Liver (tissue), 9 donors: ENCODE results near the gene KIAA1586. TPM values are rescaled to one million over a fixed set of nuclear protein-coding genes. Genes with fewer than 3 reads are reported as not detected.
"Not testable (repeated sequence)": the region's sequence is repeated elsewhere in the genome, so short reads cannot be mapped to it uniquely, and the experiment has no call there.

ENCODE experiments used
- DNase-seq: peaks from one replicate; pipeline ENCODE4 v3.0.0-alpha.2; 2017; ENCODE audit warnings: low spot score
- H3K27ac ChIP-seq, 2 donors: one replicate each; pipeline ENCODE4 v1.7.0; 2013; ENCODE audit warnings: inconsistent platforms in 2 of 2, low read length in 2 of 2, control low read depth in 1 of 2, low read depth in 1 of 2, mild to moderate bottlenecking in 1 of 2
- H3K27me3 ChIP-seq, 4 donors: one replicate each; pipeline versions ENCODE4 v1.6.1 to v1.7.0; 2013; ENCODE audit warnings: low read length in 3 of 4, inconsistent platforms in 1 of 4, mild to moderate bottlenecking in 1 of 4, moderate library complexity in 1 of 4; ENCODE audit not compliant: control insufficient read depth in 4 of 4, insufficient read depth in 4 of 4
- H3K36me3 ChIP-seq, 4 donors: one replicate each; pipeline versions ENCODE4 v1.6.1 to v1.7.0; 2013; ENCODE audit warnings: low read length in 3 of 4, mild to moderate bottlenecking in 3 of 4, low read depth in 1 of 4, moderate library complexity in 1 of 4; ENCODE audit not compliant: control insufficient read depth in 4 of 4, insufficient read depth in 3 of 4
- H3K4me1 ChIP-seq, 4 donors: one replicate each; pipeline versions ENCODE4 v1.6.1 to v1.7.0; 2013; ENCODE audit warnings: low read length in 3 of 4, mild to moderate bottlenecking in 3 of 4, moderate library complexity in 1 of 4; ENCODE audit not compliant: control insufficient read depth in 4 of 4, insufficient read depth in 4 of 4
- H3K4me3 ChIP-seq, 3 donors: one replicate each; pipeline versions ENCODE4 v1.6.1 to v1.7.0; 2013; ENCODE audit warnings: low read length in 3 of 3, control low read depth in 1 of 3, low read depth in 1 of 3, mild to moderate bottlenecking in 1 of 3
- H3K9ac ChIP-seq, 2 donors: one replicate each; pipeline ENCODE4 v1.7.0; 2013; ENCODE audit warnings: low read length in 2 of 2, mild to moderate bottlenecking in 2 of 2, moderate library complexity in 2 of 2, control low read depth in 1 of 2, low read depth in 1 of 2
- H3K9me3 ChIP-seq, 4 donors: one replicate each; pipeline versions ENCODE4 v1.6.1 to v1.7.0; 2013; ENCODE audit warnings: low read length in 3 of 4; ENCODE audit not compliant: control insufficient read depth in 4 of 4
- ATF3 ChIP-seq: IDR thresholded peaks from 2 replicates; pipeline ENCODE4 v1.6.1; 2016; ENCODE audit warnings: antibody characterized with exemption
- CTCF ChIP-seq: fragments of 150-350 bp; IDR thresholded peaks from 2 replicates; pipeline ENCODE4 v1.5.1; 2017; ENCODE audit warnings: improper control_type of control experiment, low read depth, low read length; ENCODE audit not compliant: missing input control
- EGR1 ChIP-seq, 2 donors: IDR thresholded peaks; 2 replicates each; pipeline ENCODE4 v1.6.1; 2016 to 2018; ENCODE audit warnings: antibody characterized with exemption in 2 of 2, low read depth in 2 of 2
- FOXA1 ChIP-seq: IDR thresholded peaks from 2 replicates; pipeline ENCODE4 v1.6.1; 2016; ENCODE audit warnings: antibody characterized with exemption
- FOXA2 ChIP-seq: IDR thresholded peaks from 2 replicates; pipeline ENCODE4 v1.6.1; 2016; ENCODE audit warnings: antibody characterized with exemption
- GABPA ChIP-seq, 2 donors: IDR thresholded peaks in 1 of 2; conservative IDR thresholded peaks in 1 of 2; 2 replicates each; pipeline ENCODE4 v1.6.1; 2016; ENCODE audit warnings: antibody characterized with exemption in 2 of 2, mild to moderate bottlenecking in 1 of 2, moderate library complexity in 1 of 2
- HNF4G ChIP-seq: IDR thresholded peaks from 2 replicates; pipeline ENCODE4 v1.6.1; 2016; ENCODE audit warnings: antibody characterized with exemption
- JUND ChIP-seq, 2 donors: IDR thresholded peaks; 2 replicates each; pipeline ENCODE4 v1.6.1; 2016; ENCODE audit warnings: antibody characterized with exemption in 2 of 2
- NR2F2 ChIP-seq: IDR thresholded peaks from 2 replicates; pipeline ENCODE4 v1.6.1; 2016; ENCODE audit warnings: antibody characterized with exemption
- RAD21 ChIP-seq, 2 donors: IDR thresholded peaks; 2 replicates each; pipeline ENCODE4 v1.6.1; 2016; ENCODE audit warnings: antibody characterized with exemption in 2 of 2, mild to moderate bottlenecking in 2 of 2
- TAF1 ChIP-seq: conservative IDR thresholded peaks from 2 replicates; pipeline ENCODE4 v1.6.1; 2016; ENCODE audit warnings: antibody characterized with exemption, mild to moderate bottlenecking
- YY1 ChIP-seq: IDR thresholded peaks from 2 replicates; pipeline ENCODE4 v1.6.1; 2016; ENCODE audit warnings: antibody characterized with exemption, mild to moderate bottlenecking
- WGBS: extraction: QIAGEN DNeasy Blood & Tissue Kit; methylation state at CpG from one replicate; pipeline ENCODE4 v1.1.7; 2013; 5-methylcytosine and 5-hydroxymethylcytosine counted together
- polyA plus RNA-seq, 2 donors: library from polyadenylated mRNA; stranded (reverse) in 1 of 2; unstranded in 1 of 2; fragments of 200-250 nt in 1 of 2; fragments of >200 nt in 1 of 2; fragmentation: Nextera tagmentation in 1 of 2; extraction: Ambion mirVana in 1 of 2; gene quantifications; one replicate each; pipeline versions ENCODE4 v1.2.1 to v1.2.3, GENCODE V29; 2013 to 2015
- total RNA-seq, 2 donors: library from RNA; depleted of rRNA; stranded (reverse); fragments of >200 nt; gene quantifications; one replicate each; pipeline ENCODE4 v1.2.3, GENCODE V29; 2014
- TF ChIP-seq, protein P1 (sequence below): IDR thresholded peaks from 2 replicates; pipeline ENCODE4 v1.6.1; 2016; ENCODE audit warnings: antibody characterized with exemption, mild to moderate bottlenecking
- TF ChIP-seq, protein P2 (sequence below): IDR thresholded peaks from 2 replicates; pipeline ENCODE4 v1.6.1; 2016; ENCODE audit warnings: antibody characterized with exemption
- donor health status: healthy.
- donor health status: healthy.
- donor health status: healthy.
- donor health status: healthy.
- donor health status: healthy.

The KIAA1586 gene
- total and polyA plus RNA-seq, 4 donors: 2.1 to 25.0 (median 5.5) TPM

GRCh38 chr6:56999049-56999448, 47.4 kb upstream of the KIAA1586 start (continued):
- TF ChIP-seq, protein P1, sequence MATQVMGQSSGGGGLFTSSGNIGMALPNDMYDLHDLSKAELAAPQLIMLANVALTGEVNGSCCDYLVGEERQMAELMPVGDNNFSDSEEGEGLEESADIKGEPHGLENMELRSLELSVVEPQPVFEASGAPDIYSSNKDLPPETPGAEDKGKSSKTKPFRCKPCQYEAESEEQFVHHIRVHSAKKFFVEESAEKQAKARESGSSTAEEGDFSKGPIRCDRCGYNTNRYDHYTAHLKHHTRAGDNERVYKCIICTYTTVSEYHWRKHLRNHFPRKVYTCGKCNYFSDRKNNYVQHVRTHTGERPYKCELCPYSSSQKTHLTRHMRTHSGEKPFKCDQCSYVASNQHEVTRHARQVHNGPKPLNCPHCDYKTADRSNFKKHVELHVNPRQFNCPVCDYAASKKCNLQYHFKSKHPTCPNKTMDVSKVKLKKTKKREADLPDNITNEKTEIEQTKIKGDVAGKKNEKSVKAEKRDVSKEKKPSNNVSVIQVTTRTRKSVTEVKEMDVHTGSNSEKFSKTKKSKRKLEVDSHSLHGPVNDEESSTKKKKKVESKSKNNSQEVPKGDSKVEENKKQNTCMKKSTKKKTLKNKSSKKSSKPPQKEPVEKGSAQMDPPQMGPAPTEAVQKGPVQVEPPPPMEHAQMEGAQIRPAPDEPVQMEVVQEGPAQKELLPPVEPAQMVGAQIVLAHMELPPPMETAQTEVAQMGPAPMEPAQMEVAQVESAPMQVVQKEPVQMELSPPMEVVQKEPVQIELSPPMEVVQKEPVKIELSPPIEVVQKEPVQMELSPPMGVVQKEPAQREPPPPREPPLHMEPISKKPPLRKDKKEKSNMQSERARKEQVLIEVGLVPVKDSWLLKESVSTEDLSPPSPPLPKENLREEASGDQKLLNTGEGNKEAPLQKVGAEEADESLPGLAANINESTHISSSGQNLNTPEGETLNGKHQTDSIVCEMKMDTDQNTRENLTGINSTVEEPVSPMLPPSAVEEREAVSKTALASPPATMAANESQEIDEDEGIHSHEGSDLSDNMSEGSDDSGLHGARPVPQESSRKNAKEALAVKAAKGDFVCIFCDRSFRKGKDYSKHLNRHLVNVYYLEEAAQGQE: no peak
- TF ChIP-seq FOXA1: no peak

DNA sequence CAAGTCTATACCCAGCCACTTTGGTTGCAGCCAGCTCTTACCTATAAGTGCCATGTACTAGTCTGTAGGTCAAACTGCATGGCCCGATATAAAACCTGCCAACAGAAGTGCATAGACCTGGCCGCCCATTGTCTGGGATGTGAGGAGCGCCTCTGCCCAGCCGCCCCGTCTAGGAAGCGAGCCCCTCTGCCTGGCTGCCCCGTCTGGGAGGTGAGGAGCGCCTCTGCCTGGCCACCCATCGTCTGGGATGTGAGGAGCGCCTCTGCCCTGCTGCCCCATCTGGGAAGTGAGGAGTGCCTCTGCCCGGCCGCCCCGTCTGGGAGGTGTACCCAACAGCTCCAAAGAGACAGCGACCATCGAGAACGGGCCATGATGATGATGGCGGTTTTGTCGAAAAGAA, 46.7 kb upstream of the KIAA1586 start:
- 95% methylated on average over 18 of the region's 18 CpGs for WGBS
- H3K27ac ChIP-seq, H3K9me3 ChIP-seq, H3K4me3 ChIP-seq, H3K27me3 ChIP-seq, H3K36me3 ChIP-seq, H3K4me1 ChIP-seq, DNase-seq, H3K9ac ChIP-seq: not testable (repeated sequence)

GRCh38 chr6:57002197-57002596, 44.3 kb upstream of the KIAA1586 start:
- no peaks in the 10 kb centered on the region for H3K36me3 ChIP-seq
- no peak for TF ChIP-seq FOXA1
- no peak for TF ChIP-seq ATF3
- TF ChIP-seq FOXA2: no peak
- TF ChIP-seq CTCF: no peak
- no peak for TF ChIP-seq RAD21 (IDR thresholded peaks at IDR 0.05)
- no peak for TF ChIP-seq EGR1 (IDR thresholded peaks at IDR 0.05; ENCODE audit: low read depth in 2 of 2)
- TF ChIP-seq YY1: no peak
- no peak for TF ChIP-seq GABPA (IDR thresholded peaks at IDR 0.05 in 1 of 2, conservative IDR thresholded peaks at IDR 0.05 in 1 of 2)
- TF ChIP-seq, protein P2, sequence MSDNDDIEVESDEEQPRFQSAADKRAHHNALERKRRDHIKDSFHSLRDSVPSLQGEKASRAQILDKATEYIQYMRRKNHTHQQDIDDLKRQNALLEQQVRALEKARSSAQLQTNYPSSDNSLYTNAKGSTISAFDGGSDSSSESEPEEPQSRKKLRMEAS: no peak
- TF ChIP-seq JUND (IDR thresholded peaks at IDR 0.05): no peak
- no peaks in the 10 kb centered on the region for H3K4me1 ChIP-seq
- no peak overlapping the region for H3K4me3 ChIP-seq
- H3K9me3 ChIP-seq: peaks cover 0 to 4% (median under 1%) of the 10 kb centered on the region in 4 donors
- no peak overlapping the region for H3K27ac ChIP-seq
- H3K27me3 ChIP-seq: peaks cover 0 to 2% (median 1%) of the 10 kb centered on the region in 4 donors
- no peak overlapping the region for H3K9ac ChIP-seq
- DNase-seq: no peak

DNA sequence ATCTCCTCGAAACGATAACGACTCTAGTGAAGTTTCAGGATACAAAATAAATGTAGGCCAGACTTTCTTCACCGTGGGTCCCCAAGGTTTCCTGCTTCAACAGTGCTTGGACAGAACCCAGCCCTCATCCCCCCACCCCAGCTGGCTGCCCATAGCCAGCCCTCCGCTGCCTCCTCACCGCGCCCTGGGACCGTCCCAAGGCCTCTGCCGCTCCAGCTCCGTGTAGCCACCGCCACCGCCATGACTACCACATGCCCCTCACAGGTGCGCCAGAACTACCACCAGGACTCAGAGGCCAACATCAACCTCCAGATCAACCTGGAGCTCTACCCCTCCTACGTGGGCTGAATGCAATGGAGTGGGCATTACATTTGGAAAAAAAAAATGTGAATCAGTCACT, 42.2 kb upstream of the KIAA1586 start:
- Histone ChIP-seq H3K36me3 (no peaks in the 10 kb centered on the region), H3K4me1 (no peaks in the 10 kb centered on the region), H3K27ac (no peak overlapping the region), H3K9ac (no peak overlapping the region), H3K27me3 (peaks cover 0 to 2% (median 1%) of the 10 kb centered on the region in 4 donors), H3K4me3 (no peak overlapping the region), H3K9me3 (peaks cover 0 to 3% (median 0%) of the 10 kb centered on the region in 4 donors)
- DNase-seq: no peak
- TF ChIP-seq, protein P1: no peak
- TF ChIP-seq EGR1 (IDR thresholded peaks at IDR 0.05; ENCODE audit: low read depth in 2 of 2): no peak
- no peak for TF ChIP-seq FOXA2
- no peak for TF ChIP-seq NR2F2
- no peak for TF ChIP-seq HNF4G
- TF ChIP-seq TAF1: no peak
- no peak for TF ChIP-seq CTCF
- 94% methylated on average over 14 of the region's 14 CpGs for WGBS
